NCI-H2107 treated with DMSO at 0.1 percent for 48 hours (cell line): ENCODE measurements around the gene EZH1.
"Not testable (repeated sequence)": the region's sequence is repeated elsewhere in the genome, so short reads cannot be mapped to it uniquely, and the experiment has no call there.

Experiments used
- DNase-seq: peaks from one replicate; lab custom pipeline; 2025; ENCODE audit not compliant: unreplicated experiment; lab: John Stamatoyannopoulos, UW

The EZH1 gene

DNA sequence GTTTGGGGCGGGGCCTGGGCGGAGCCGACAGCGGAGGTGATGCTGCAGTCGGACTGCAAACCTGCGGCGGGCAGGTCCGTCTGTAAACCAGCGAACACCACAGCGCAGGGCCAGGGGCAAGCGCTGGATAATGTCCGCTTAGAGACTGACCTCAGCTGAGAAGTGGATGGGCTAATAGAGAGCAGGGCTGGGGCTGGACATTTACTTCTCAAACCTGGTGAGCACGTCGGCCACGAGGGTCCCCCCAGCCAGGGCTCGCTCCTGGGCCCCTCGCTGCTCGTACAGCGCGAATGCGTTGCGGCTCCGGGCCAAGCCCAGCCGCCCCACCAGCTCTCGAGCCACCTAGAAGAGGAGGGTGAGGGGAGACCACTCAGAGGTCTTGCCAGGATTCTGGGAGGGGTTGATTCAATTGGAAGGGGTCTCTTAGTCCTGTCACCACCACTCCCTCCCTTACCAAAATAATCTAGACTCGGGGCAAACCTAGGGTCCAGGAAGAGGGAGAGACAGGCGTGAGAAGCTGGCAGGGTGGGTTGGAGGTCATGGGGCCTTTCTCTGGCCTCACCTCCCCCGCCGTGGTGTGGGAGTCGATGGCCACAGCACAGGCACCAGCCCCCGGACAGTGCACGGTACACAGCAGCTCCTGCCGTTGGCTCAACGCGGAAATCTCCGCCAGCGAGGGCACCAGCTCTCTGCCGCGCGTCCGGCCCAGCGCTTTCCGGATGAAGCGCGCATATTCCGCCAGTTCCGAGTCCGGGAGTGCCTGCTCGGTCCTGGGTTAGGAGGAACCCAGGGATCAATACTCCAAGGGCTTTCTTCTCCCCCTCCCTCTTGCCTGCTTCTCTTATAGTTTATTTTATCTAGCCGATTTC is 73.8 kb downstream of the EZH1 start:
- DNase-seq, result no peak

DNA sequence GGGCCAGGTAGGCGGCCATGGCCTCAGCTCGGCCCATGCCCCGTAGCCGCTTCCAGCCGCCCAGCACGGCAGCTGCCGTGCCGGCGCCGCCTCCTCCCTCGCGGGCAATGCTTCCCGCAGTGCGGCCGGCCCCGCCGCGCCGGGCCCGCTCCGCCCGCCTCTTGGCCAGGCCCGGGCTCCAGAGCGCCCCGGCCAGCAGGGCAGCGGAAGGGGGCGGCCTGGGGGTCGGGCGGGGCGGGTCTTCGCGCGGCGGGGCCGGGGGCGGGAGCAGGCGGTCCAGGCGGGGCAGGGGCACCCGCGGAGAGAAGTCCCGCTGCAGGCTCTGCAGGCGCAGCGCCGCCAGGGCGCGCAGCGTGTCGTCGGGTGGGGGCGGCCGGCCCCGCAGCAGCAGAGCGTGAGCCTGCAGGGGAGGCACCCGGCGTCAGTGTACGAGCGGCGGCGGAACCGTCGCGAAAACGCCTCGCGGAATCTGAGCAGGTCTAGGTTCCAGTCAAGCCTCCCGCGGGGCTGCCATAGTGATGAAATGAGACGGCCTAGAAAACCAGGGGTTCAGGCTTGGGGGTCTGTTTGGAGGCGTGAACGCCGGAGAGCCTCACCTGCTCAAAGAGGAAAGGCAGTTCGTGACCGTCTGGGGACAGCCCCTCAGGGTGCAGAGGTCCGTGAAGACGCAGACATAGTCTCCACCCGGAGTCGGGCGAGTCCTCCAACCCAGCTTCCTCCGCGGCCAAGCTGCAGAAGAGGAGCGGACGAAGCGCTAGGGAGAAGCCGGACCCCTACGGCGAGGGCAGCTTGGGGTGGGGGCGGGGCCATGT is 74.7 kb downstream of the EZH1 start:
- no peak for DNase-seq

DNA sequence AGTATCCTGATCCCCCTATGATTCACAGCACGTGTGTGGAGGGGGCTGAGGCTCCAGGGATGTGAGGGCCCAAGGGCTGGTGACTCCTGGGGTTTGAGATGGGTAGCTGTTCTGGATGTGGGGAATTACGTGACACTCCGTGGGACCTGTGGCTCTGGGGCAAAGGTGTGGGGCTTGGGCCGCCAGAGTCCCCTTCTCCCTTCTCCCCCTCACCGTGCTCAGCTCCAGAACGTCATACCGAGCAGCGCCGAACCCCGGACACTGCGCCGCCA is 75.2 kb downstream of the EZH1 start:
- DNase-seq, result no peak

DNA sequence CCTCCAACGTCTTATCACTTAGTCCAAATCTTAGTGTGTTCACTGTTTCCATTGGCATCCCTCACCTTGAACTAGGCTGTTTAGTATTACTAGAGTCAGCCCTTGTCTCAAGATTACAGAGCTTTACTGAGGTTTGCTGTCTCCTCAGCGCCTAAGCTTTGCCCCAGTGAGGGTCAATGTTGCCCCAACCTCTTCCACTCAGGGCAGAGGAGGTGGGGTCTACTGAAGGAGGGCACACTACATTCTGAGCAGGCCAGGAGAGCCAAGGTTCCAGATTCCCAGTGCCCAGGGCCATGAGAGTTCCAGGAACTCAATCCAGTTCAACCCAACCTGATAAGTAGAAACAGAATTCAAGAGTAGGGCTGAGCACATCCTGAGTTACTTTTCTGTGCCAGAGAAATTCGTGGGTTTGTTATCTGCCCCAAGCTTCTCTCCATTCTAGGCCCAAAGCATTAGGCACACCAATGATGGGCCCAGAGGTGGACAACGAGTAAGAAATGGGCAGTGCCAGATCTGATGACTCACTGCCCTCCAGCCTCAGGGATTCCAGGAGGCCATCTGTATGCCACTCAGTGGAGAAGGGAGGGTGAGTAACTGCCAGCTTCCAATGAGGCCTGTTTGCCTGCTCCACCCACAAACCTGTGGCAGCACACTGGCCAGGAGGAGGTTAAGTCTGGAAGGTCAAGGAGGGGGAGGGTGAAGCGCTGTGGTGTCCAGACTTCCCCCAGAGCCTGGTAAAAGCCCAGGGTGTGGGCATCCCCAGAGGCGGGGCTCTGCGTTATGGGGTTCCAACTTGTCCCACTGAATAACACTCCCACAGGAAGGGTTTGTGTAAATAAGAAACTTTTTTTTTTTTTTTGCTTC is 77.5 kb downstream of the EZH1 start:
- no peak for DNase-seq

- not testable (repeated sequence) for DNase-seq
Observed at GRCh38 chr17:42666126-42666525, 78.7 kb downstream of the EZH1 start.

GRCh38 chr17:42665581-42666001 is 79.2 kb downstream of the EZH1 start:
- no peak for DNase-seq

- DNase-seq, result no peak
Observed at GRCh38 chr17:42660692-42661345, 84.0 kb downstream of the EZH1 start.

GRCh38 chr17:42659932-42660274 is 84.9 kb downstream of the EZH1 start:
- DNase-seq, result not testable (repeated sequence)

- DNase-seq, result peak; percentile 88
Observed at GRCh38 chr17:42659079-42659931, 85.5 kb downstream of the EZH1 start, which contains the start of gene TUBG2. Gene TUBG2, plus strand, starts transcription at chr17:42659284. Its CDS starts 220 bp downstream, at chr17:42659504.

DNA sequence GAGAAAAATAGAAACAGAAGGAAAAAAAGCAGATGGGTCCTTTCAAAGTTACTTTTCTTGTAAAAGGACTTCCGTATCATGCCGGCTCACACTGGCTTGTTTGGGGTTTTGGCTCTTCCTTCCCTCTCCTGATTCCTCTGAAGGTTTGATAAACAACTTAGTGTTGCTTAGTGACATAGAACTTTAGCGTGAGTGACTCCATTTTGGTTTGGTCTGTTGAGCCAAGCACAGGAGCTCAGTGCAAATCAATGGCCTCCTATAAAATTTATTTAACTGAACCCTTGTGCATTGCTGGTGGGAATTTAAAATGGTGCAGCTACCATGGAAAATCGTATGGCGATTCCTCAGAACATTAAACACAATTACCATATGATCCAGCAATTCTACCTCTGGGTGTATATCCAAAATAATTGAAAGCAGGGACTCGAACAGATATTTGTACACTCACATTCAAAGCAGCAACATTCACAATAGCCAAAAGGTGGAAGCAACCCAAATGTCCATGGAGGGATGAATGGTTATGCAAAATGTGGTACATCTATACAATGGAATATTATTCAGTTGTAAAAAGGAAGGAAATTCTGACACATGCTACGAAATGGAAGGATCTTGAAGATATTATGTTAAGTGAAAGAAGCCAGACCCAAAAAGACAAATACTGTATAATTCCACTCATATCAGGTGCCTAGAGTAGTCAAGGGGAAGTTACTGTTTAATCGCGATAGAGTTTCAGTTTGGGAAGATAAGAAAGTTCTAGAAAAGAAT is 86.8 kb downstream of the EZH1 start:
- no peak for DNase-seq

- no peak for DNase-seq
Observed at GRCh38 chr17:42655528-42655927, 89.3 kb downstream of the EZH1 start.

DNA sequence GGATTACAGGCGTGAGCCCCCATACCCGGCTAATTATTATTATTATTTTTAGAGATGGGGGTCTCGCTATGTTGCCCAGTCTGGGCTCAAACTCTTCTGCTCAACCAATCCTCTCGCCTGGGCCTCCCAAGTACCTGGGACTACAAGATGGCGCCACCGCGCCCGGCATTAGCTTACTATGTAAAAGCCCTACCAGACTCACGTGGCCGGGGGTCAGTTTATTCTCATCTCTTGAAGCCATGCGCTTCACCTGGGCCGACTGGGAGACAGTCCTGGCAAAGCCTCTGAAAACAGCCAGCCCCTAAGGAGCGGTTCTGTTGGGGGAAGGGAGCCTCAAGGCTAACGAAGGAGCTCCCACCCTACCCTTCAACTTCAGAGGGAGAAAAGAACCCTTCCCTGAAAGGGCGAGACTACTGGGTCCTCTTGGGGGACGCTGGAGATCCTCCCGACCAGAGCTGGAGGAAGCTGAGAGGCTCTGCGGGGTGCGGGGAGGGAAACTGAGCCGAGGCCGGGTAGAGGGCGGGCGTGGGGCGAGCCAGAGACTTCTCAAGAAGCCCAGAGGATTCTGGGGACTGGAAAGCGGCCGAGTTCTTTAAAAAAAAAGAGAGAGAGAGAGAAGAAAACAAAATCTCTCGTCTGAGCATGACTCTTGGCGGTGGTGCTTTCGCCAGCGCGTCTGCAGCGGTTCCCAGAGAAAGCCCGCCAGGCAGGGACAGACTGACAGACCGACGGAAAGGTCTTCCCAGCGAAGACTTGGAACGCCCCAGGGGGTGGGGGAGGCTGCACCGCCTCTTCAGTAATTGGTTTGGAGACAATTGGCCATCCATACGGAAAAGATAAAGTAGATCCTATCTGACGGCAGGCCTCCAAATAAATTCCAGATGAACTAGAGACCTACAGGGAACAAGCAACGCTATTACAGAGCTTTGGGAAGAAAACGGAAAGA is 91.4 kb downstream of the EZH1 start:
- DNase-seq, result no peak

DNA sequence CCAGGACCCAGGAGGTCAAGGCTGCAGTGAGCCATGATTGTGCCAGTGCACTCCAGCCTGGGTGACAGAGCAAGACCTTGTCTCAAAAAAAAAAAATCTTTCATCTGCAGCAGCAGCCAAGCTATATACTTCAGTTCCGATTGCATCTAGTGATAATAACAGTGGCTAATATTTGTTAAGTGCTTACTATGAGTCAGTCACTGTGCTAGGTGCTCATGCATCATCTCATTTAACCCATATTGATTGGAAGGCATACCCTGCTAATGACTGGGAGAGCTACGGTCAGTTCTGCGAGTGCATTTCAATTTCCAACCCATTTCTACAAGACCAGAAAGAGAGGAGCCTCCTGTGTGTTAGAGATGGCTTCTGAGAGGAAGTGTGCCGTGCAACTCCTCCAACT is 93.4 kb downstream of the EZH1 start:
- no peak for DNase-seq
